Transverse colon (tissue), 4 donors: ENCODE results near the gene PLXNC1. TPM values are rescaled to one million over a fixed set of nuclear protein-coding genes. Genes with fewer than 3 reads are reported as not detected.

Experiments
- DNase-seq: peaks from one replicate; pipeline ENCODE4 v3.0.0-alpha.2; 2019
- H3K27ac ChIP-seq, 4 donors: fragments of 200-600 bp; sonication (generic); 2 replicates each; pipeline ENCODE4 v1.5.1; 2016 to 2018; ENCODE audit warnings: inconsistent platforms in 4 of 4
- H3K27me3 ChIP-seq: fragments of 200-600 bp; sonication (generic); 2 replicates; pipeline ENCODE4 v1.5.1; 2017; ENCODE audit warnings: inconsistent platforms
- H3K36me3 ChIP-seq, 4 donors: fragments of 200-600 bp; sonication (generic); 2 replicates each; pipeline ENCODE4 v1.5.1; 2017 to 2019; ENCODE audit warnings: inconsistent platforms in 4 of 4
- H3K4me1 ChIP-seq, 4 donors: fragments of 200-600 bp; sonication (generic); 2 replicates each; pipeline ENCODE4 v1.5.1; 2017 to 2020; ENCODE audit warnings: inconsistent platforms in 4 of 4
- H3K4me3 ChIP-seq, 4 donors: fragments of 200-600 bp; sonication (generic); 1 replicate in 1 of 4; 2 replicates in 3 of 4; pipeline versions ENCODE4 v1.5.1 to v1.6.1; 2017 to 2019; ENCODE audit warnings: inconsistent platforms in 4 of 4
- H3K9me3 ChIP-seq, 2 donors: fragments of 200-600 bp; sonication (generic); 2 replicates each; pipeline ENCODE4 v1.5.1; 2017 to 2019; ENCODE audit warnings: inconsistent platforms in 2 of 2
- CTCF ChIP-seq, 5 experiments: fragments of 200-600 bp in 3 of 5; fragments of 450-650 bp in 2 of 5; sonication (generic) in 3 of 5; IDR thresholded peaks; 1 replicate in 2 of 5; 2 replicates in 3 of 5; pipeline ENCODE4 v1.5.1; 2016 to 2017; ENCODE audit warnings: antibody characterized with exemption in 5 of 5, inconsistent platforms in 3 of 5, mild to moderate bottlenecking in 2 of 5, moderate library complexity in 1 of 5
- EP300 ChIP-seq: sonication (generic); formaldehyde crosslinking; IDR thresholded peaks from one replicate; pipeline ENCODE4 v1.6.1; 2017; ENCODE audit warnings: antibody characterized with exemption, low read depth
- POLR2A ChIP-seq: fragments of 450-650 bp; IDR thresholded peaks from one replicate; pipeline ENCODE4 v1.6.1; 2016; ENCODE audit warnings: antibody characterized with exemption, mild to moderate bottlenecking, moderate library complexity
- POLR2AphosphoS5 ChIP-seq, 3 donors: sonication (generic); formaldehyde crosslinking; IDR thresholded peaks; one replicate each; pipeline ENCODE4 v1.6.1; 2016; ENCODE audit warnings: antibody characterized with exemption in 3 of 3
- WGBS, 2 donors: methylation state at CpG; one replicate each; pipeline ENCODE4 v1.1.5; 2018; ENCODE audit warnings: low coverage in 1 of 2; 5-methylcytosine and 5-hydroxymethylcytosine counted together
- in situ Hi-C, 4 donors: fragments of 200-750 bp; cut with MboI; loops; one replicate each; pipeline versions ENCODE4 v1.15.0 to v1.15.1; 2017; ENCODE audit warnings: low sequenced_read_pairs in 3 of 4, low pct_ligation_motif_present in 1 of 4, low pct_unique_long_range_greater_than_20kb in 1 of 4
- intact Hi-C: fragments of 100-400 bp; cut with DNase I; formaldehyde crosslinking; loops from one replicate; pipeline ENCODE4 v1.15.1; 2023; ENCODE audit warnings: low total_unique reads
- total RNA-seq, 4 donors: library from RNA; depleted of rRNA; stranded (reverse); fragments of >200 nt; gene quantifications; one replicate each; pipeline ENCODE4 v1.1.0, GENCODE V29; 2016

Gene PLXNC1
- total RNA-seq, 4 donors from 2014 or later, result 3.3 to 12.7 (median 6.8) TPM

GRCh38 chr12:94304566-94305061 lies 156.2 kb downstream of the PLXNC1 start:
- 77% methylated on average over 3 of the region's 3 CpGs; no CpG with 5 or more reads in 1 of the 2 donors for WGBS, 2 donors
- in situ Hi-C loops (no loop called here), intact Hi-C loops (no loop called here)
- H3K36me3 ChIP-seq, result peaks cover 0 to 6% (median 0%) of the 10 kb centered on the region in 4 donors
- no peaks in the 10 kb centered on the region for H3K27me3 ChIP-seq
- TF ChIP-seq POLR2AphosphoS5 (IDR thresholded peaks at IDR 0.05) (no peak), CTCF (IDR thresholded peaks at IDR 0.05) (no peak), POLR2A (no peak), EP300 (no peak)
- peaks cover 0 to 4% (median 3%) of the 10 kb centered on the region in 4 donors for H3K4me1 ChIP-seq
- no peak overlapping the region for H3K4me3 ChIP-seq
- no peak for DNase-seq
- peak overlapping the region in 3 of 4 donors; percentile 8 to 45 (median 44) for H3K27ac ChIP-seq
- H3K9me3 ChIP-seq, result no peaks in the 10 kb centered on the region

GRCh38 chr12:94305130-94305957 lies 157.0 kb downstream of the PLXNC1 start:
- in situ Hi-C loops, result no loop called here
- H3K4me3 ChIP-seq, result no peak overlapping the region
- H3K27me3 ChIP-seq, result no peaks in the 10 kb centered on the region
- WGBS, 2 donors, result 50 to 65% methylated on average over 6 to 9 of the region's 9 CpGs
- DNase-seq, result no peak
- intact Hi-C loops, result no loop called here
- peaks cover 0 to 6% (median 0%) of the 10 kb centered on the region in 4 donors for H3K36me3 ChIP-seq
- peaks cover 0 to 4% (median 2%) of the 10 kb centered on the region in 4 donors for H3K4me1 ChIP-seq
- H3K27ac ChIP-seq, result peak overlapping the region in 3 of 4 donors; percentile 30 to 45 (median 44)
- H3K9me3 ChIP-seq, result no peaks in the 10 kb centered on the region
- TF ChIP-seq CTCF (IDR thresholded peaks at IDR 0.05) (no peak), POLR2AphosphoS5 (IDR thresholded peaks at IDR 0.05) (peak in 2 of 3 donors; percentile 10 to 19)

- TF ChIP-seq POLR2A, result no peak
- TF ChIP-seq EP300, result no peak
- TF ChIP-seq CTCF (IDR thresholded peaks at IDR 0.05), result no peak
- no peak for TF ChIP-seq POLR2AphosphoS5 (IDR thresholded peaks at IDR 0.05)
- Histone ChIP-seq H3K4me3 (no peak overlapping the region), H3K27ac (no peak overlapping the region), H3K4me1 (peaks cover 0 to 14% (median 6%) of the 10 kb centered on the region in 4 donors), H3K27me3 (no peaks in the 10 kb centered on the region), H3K9me3 (no peaks in the 10 kb centered on the region), H3K36me3 (peaks cover 0 to 6% (median 0%) of the 10 kb centered on the region in 4 donors)
- no peak for DNase-seq
- 67 to 70% methylated on average over 1 to 2 of the region's 2 CpGs for WGBS, 2 donors
- in situ Hi-C loops (no loop called here), intact Hi-C loops (no loop called here)
Observed at GRCh38 chr12:94308612-94309011, 160.2 kb downstream of the PLXNC1 start.

GRCh38 chr12:94309373-94309772 lies 161.0 kb downstream of the PLXNC1 start:
- intact Hi-C loops, result no loop called here

More at GRCh38 chr12:94309373-94309772, 161.0 kb downstream of the PLXNC1 start:
- no peak overlapping the region for H3K27ac ChIP-seq
- DNase-seq, result no peak
- H3K9me3 ChIP-seq, result no peaks in the 10 kb centered on the region
- TF ChIP-seq POLR2A, result no peak
- TF ChIP-seq EP300, result no peak
- TF ChIP-seq POLR2AphosphoS5 (IDR thresholded peaks at IDR 0.05), result no peak
- no peak for TF ChIP-seq CTCF (IDR thresholded peaks at IDR 0.05)
- peaks cover 0 to 6% (median 0%) of the 10 kb centered on the region in 4 donors for H3K36me3 ChIP-seq
- in situ Hi-C loops, result no loop called here
- peaks cover 0 to 13% (median 6%) of the 10 kb centered on the region in 4 donors for H3K4me1 ChIP-seq
- H3K27me3 ChIP-seq, result no peaks in the 10 kb centered on the region
- WGBS, 2 donors, result 83 to 90% methylated on average over 5 of the region's 5 CpGs
- no peak overlapping the region for H3K4me3 ChIP-seq
